Posterior cingulate gyrus (tissue), 11 donors: ENCODE results near the gene SLC22A13.

Experiments used
- DNase-seq, 10 donors: peaks; one replicate each; pipeline versions ENCODE4 v3.0.0 to v3.0.0-alpha.2; 2020 to 2021; ENCODE audit warnings: mixed read lengths in 3 of 10
- intact Hi-C: fragments of 100-400 bp; cut with DNase I; formaldehyde crosslinking; loops from one replicate; pipeline ENCODE4 v1.15.1; 2023

SLC22A13 gene

DNA sequence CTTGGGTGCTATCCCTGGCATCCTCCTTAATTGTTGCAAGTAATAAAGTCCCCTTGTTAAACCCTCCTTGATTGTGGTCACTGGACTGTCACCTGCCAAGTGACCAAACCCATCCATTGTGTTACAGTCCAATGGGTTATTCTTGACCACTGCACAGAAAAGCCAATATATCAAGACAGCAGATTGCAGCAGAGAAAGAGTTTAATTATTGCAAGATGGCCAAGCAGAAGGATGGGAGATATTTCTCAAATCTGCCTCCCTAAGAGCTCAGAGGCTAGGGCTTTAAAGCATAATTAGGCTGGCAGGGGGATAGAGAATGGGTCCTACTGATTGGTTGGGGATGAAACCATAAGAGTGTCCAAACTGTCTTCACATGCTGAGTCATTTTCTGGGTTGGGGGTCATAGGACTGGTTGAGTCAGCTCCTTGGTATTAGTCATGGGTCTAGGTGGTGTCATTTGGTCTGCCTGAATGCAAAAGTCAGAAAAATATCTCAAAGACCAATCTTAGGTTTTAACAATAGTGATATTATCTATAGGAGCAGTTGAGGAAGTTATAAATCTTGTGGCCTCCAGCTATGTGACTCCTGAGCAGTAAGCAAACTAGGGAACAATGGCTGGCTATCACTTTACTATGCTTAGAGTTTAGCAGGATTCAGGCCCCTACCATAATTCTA is 61.9 kb downstream of the SLC22A13 start:
- intact Hi-C loops = no loop called here
- no peak for DNase-seq
